Measurements from ENCODE around the gene GPR153.

Gene GPR153

DNA sequence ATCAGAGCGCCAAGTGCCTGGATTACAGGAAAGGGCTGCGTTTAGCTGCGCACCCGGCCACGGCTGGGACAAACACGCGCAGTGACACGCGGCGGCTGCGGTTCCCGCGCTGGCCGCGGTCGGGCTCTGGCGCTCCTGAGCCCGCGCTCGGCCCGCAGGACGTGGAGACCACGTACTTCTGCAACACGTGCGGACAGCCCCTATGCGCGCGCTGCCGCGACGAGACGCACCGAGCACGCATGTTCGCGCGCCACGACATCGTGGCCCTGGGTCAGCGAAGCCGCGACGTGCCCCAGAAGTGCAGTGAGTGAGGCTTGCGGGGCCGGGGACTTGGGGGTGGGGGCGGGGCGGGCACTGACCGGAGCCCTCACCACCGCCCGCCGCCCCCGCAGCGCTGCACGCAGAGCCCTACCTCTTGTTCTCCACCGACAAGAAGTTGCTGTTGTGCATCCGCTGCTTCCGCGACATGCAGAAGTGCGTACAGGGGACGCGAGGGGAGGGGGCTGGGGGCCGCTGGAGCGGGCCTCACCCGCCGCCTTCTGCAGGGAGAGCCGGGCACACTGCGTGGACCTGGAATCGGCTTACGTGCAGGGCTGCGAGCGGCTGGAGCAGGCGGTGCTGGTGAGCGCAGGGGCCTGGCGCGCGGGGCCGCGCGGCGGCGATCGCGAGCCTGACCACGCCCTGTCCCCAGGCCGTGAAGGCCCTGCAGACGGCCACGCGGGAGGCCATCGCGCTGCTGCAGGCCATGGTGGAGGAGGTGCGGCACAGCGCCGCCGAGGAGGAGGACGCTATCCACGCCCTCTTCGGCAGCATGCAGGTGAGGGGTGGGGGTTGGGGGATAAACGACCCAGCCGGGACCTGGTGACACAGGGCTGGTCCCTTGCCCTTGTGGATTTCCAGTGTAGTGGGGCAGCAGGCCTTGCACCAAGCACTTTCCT, 51.9 kb downstream of the GPR153 start:
- peak overlapping the region; percentile 25 for H3K4me3 ChIP-seq (ENCODE audit: low read depth, low read length)
- in situ Hi-C loops (cut with HindIII; ENCODE audit: low sequenced_read_pairs): no loop called here
- TF ChIP-seq, protein P1, sequence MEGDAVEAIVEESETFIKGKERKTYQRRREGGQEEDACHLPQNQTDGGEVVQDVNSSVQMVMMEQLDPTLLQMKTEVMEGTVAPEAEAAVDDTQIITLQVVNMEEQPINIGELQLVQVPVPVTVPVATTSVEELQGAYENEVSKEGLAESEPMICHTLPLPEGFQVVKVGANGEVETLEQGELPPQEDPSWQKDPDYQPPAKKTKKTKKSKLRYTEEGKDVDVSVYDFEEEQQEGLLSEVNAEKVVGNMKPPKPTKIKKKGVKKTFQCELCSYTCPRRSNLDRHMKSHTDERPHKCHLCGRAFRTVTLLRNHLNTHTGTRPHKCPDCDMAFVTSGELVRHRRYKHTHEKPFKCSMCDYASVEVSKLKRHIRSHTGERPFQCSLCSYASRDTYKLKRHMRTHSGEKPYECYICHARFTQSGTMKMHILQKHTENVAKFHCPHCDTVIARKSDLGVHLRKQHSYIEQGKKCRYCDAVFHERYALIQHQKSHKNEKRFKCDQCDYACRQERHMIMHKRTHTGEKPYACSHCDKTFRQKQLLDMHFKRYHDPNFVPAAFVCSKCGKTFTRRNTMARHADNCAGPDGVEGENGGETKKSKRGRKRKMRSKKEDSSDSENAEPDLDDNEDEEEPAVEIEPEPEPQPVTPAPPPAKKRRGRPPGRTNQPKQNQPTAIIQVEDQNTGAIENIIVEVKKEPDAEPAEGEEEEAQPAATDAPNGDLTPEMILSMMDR (IDR thresholded peaks at IDR 0.05; ENCODE audit: low read depth, low read length, missing control alignments): peak; percentile 62
- no peak for DNase-seq (ENCODE audit: low read depth)

DNA sequence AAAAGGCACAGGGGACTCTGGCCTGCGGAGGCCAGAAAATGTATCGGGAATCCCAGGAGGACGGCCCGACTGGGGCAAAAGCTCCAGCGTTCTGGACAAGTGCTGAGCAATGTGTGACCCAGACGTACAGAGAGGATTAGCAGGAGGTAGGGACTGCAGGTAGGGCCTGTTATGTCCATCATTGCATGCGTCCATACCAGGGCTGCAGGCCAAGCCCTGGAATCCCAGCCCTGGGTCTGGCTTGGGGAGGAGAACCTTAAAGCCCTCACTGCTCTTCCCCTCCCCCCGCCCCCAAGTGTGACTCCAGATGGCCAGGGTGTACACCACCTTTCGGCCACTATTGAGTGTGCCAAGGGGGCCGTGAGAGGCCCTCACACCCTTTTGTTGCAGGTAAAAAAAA, 53.0 kb downstream of the GPR153 start:
- in situ Hi-C loops (cut with HindIII; ENCODE audit: low sequenced_read_pairs): no loop called here
- H3K4me3 ChIP-seq (ENCODE audit: low read depth, low read length): no peak overlapping the region
- no peak for DNase-seq (ENCODE audit: low read depth)
- TF ChIP-seq, protein P1 (IDR thresholded peaks at IDR 0.05; ENCODE audit: low read depth, low read length, missing control alignments): no peak

DNA sequence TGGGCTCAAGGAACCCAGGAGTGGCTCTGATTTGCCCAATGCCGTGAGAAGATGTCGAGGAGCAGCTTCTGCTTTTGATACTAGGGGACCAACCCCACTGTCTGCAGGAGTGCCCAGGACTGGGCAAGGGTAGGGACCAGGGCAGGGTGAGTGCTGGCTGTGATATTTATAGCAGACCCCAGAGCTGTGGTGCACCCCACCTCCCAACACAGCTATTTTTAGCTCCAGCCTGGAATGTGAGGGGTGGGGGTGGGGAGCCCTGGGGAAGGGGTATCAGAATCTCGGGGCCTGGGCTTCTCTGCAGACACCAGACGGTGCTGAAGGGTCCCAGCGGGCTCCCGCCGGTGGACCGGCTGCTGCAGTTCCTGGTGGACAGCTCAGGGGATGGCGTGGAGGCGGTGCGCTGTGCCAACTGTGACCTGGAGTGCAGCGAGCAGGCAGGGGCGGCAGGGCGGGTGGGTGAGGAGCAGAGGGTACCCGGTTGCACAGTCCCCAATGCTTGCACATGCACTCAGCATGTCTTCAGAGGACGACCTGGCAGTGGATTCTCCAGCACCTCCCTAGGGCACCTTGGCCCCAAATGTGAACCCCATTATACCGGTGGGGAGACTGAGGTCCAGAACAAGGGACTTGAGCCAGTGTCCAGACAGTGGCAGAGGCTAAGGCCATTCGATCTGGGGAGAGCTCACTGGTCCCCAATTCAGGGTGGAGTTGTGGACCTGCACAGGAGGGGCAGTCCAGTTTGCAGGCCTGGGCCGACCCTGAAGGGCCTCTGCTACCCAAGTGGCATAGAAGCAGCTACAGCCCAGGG, 53.6 kb downstream of the GPR153 start:
- no peak for DNase-seq (ENCODE audit: low read depth)
- in situ Hi-C loops (cut with HindIII; ENCODE audit: low sequenced_read_pairs): no loop called here
- H3K4me3 ChIP-seq (ENCODE audit: low read depth, low read length): peak overlapping the region; percentile 50
- TF ChIP-seq, protein P1 (IDR thresholded peaks at IDR 0.05; ENCODE audit: low read depth, low read length, missing control alignments): no peak

DNA sequence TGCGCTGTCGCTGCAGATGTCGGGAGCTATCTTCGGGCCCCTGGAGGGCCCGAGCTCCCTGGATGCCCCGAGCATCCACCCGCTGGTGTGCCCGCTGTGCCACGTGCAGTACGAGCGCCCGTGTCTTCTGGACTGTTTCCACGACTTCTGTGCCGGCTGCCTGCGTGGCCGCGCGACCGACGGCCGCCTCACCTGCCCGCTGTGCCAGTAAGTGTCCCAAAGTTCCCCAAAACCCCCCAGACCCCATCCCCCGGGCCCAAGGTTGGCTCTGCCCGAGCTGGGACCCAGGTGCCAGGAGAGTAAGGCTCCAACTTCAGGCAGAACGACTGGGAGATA, 54.4 kb downstream of the GPR153 start:
- peak overlapping the region; percentile 50 for H3K4me3 ChIP-seq (ENCODE audit: low read depth, low read length)
- no peak for DNase-seq (ENCODE audit: low read depth)
- in situ Hi-C loops (cut with HindIII; ENCODE audit: low sequenced_read_pairs): no loop called here
- TF ChIP-seq, protein P1 (IDR thresholded peaks at IDR 0.05; ENCODE audit: low read depth, low read length, missing control alignments): no peak

DNA sequence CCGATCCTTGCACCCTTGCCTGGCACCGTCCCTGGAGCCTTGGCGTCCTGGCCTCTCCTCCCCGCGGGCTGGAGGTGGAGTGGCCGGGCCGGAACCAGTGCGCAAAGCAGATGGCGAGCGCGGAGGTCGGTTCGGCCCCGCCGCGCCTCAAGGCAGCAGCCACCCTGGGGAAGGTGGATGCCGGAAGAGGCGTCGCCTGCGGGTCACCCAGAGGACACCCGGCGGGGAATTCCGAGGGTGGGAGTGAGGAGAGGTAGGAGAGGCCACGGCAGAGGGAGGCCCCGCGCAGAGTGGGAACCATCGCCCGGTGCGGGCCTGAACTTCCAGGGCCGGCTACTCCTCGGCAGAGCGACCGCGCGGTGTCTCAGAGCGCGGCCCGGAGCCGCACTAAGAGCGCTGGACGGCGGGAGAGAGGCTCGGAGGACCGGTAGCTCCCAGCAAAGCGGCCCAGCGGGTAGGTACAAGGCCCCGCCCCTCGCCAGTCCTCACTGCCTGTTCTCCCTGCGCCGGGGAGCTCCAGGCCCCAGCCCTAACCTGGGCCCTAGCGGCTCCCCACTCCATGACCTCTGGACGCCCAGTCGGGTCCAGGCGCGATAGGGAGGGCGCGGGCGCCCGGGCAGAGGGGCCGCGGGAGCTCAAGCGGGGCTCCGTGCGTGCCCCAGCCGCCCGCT, 54.9 kb downstream of the GPR153 start, which contains the start of gene RNF207:
Gene RNF207, plus strand, starts transcription at position 271 of the 671 bp plus-strand sequence. CDS start 417 bp downstream, outside the sequence.
- TF ChIP-seq, protein P1 (IDR thresholded peaks at IDR 0.05; ENCODE audit: low read depth, low read length, missing control alignments): no peak
- no peak for DNase-seq (ENCODE audit: low read depth)
- peak within 1 kb of the TSS; percentile 50 for H3K4me3 ChIP-seq (ENCODE audit: low read depth, low read length)
- in situ Hi-C loops (cut with HindIII; ENCODE audit: low sequenced_read_pairs): no loop called here

DNA sequence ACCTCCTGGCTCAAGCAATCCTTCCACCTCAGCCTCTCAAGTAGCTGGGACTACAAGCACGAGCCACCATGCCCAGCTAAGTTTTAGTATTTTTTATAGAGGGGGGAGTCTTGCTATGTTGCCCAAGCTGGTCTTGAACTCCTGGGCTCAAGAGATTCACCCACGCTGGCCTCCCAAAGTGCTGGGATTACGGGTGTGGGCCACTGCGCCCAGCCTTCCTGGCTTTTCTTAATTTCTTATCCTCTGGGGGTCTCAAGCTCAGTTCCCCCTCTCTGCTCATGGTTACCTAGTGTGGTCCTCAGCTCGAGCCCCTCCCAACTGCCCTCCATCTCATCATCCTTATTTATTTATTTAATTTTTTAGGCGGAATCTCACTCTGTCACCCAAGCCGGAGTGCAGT, 58.6 kb downstream of the GPR153 start:
- no peak for DNase-seq (ENCODE audit: low read depth)
- H3K4me3 ChIP-seq (ENCODE audit: low read depth, low read length): no peak overlapping the region
- TF ChIP-seq, protein P1 (IDR thresholded peaks at IDR 0.05; ENCODE audit: low read depth, low read length, missing control alignments): no peak
- in situ Hi-C loops (cut with HindIII; ENCODE audit: low sequenced_read_pairs): no loop called here
